IPS-11a (cell line): ENCODE results near the gene PRICKLE1.

Experiments
- H3K4me3 ChIP-seq: one replicate; pipeline ENCODE4 v1.5.1; 2013; ENCODE audit warnings: low read depth, low read length, control low read depth

PRICKLE1 gene

GRCh38 chr12:42407306-42407705 is 182.2 kb downstream of the PRICKLE1 start:
- H3K4me3 ChIP-seq, result no peak overlapping the region
